GM12878 (cell line): Measurements from ENCODE around the gene PPIB. TPM values are rescaled to one million over a fixed set of nuclear protein-coding genes. Genes with fewer than 3 reads are reported as not detected.
A peak's percentile ranks its signal among the peaks of the same experiment; 100 is the strongest.

Experiments used
- ATF7 ChIP-seq: fragments of 450-650 bp; IDR thresholded peaks from 2 replicates; pipeline ENCODE4 v1.6.1; 2016; ENCODE audit warnings: low read depth, mild to moderate bottlenecking
- CREB1 ChIP-seq: IDR thresholded peaks from 2 replicates; pipeline ENCODE4 v1.6.1; 2012; ENCODE audit warnings: low read depth, mild to moderate bottlenecking, inconsistent platforms
- EP300 ChIP-seq, 2 experiments: fragments of 150-350 bp in 1 of 2; IDR thresholded peaks; 2 replicates each; pipeline ENCODE4 v1.6.1; 2011 to 2012; ENCODE audit warnings: low read depth in 2 of 2, low read length in 2 of 2, borderline replicate concordance in 1 of 2, improper control_type of control experiment in 1 of 2, inconsistent platforms in 1 of 2; ENCODE audit not compliant: control insufficient read depth in 1 of 2
- ESRRA ChIP-seq: IDR thresholded peaks from 2 replicates; pipeline ENCODE4 v1.6.1; 2012; ENCODE audit warnings: mild to moderate bottlenecking, low read length, improper control_type of control experiment
- MXI1 ChIP-seq: fragments of 150-350 bp; IDR thresholded peaks from 2 replicates; pipeline ENCODE4 v1.6.1; 2011; ENCODE audit warnings: low read depth, mild to moderate bottlenecking, inconsistent platforms, low read length, improper control_type of control experiment
- PBX3 ChIP-seq: IDR thresholded peaks from 2 replicates; pipeline ENCODE4 v1.6.1; 2011; ENCODE audit warnings: mild to moderate bottlenecking, low read depth, low read length, moderate library complexity; ENCODE audit not compliant: insufficient replicate concordance
- SMC3 ChIP-seq: IDR thresholded peaks from 2 replicates; pipeline ENCODE4 v1.6.1; 2011; ENCODE audit warnings: low read length, improper control_type of control experiment, borderline replicate concordance
- SPI1 ChIP-seq: IDR thresholded peaks from 2 replicates; pipeline ENCODE4 v1.6.1; 2011; ENCODE audit warnings: low read depth, mild to moderate bottlenecking, low read length, moderate library complexity, borderline replicate concordance; ENCODE audit not compliant: insufficient read depth
- SUZ12 ChIP-seq: fragments of 200-600 bp; sonication (generic); IDR thresholded peaks from one replicate; pipeline ENCODE4 v1.6.1; 2018; ENCODE audit warnings: antibody characterized with exemption, mild to moderate bottlenecking; ENCODE audit not compliant: unreplicated experiment
- WRNIP1 ChIP-seq: IDR thresholded peaks from 2 replicates; pipeline ENCODE4 v1.6.1; 2011; ENCODE audit warnings: low read depth, low read length, improper control_type of control experiment, borderline replicate concordance
- ZBTB40 ChIP-seq: fragments of 450-650 bp; IDR thresholded peaks from 2 replicates; pipeline ENCODE4 v1.6.1; 2016; ENCODE audit warnings: mild to moderate bottlenecking, moderate library complexity, borderline replicate concordance
- ZNF384 ChIP-seq: IDR thresholded peaks from 2 replicates; pipeline ENCODE4 v1.6.1; 2012; ENCODE audit warnings: low read depth, mild to moderate bottlenecking, low read length, improper control_type of control experiment, borderline replicate concordance
- polyA plus RNA-seq, 11 experiments: library from polyadenylated mRNA; depleted of rRNA in 4 of 11; unstranded in 6 of 11; stranded (reverse) in 5 of 11; fragments of >200 nt; fragmentation: Nextera tagmentation in 4 of 11; fragmentation: Illumina TruSeq in 1 of 11; extraction: Ambion mirVana in 4 of 11; extraction: Trizol in 1 of 11; gene quantifications; 1 replicate in 1 of 11; 2 replicates in 10 of 11; pipeline versions ENCODE4 v1.2.1 to v1.2.3, GENCODE V29; 2011 to 2016; ENCODE audit warnings: inconsistent platforms in 2 of 11, missing spikeins in 2 of 11, low read depth in 1 of 11
- total RNA-seq, 4 experiments: library from RNA; depleted of rRNA in 3 of 4; stranded (reverse); fragments of >200 nt in 3 of 4; fragmentation: Illumina TruSeq in 1 of 4; extraction: Trizol in 1 of 4; gene quantifications; 2 replicates each; pipeline versions ENCODE4 v1.2.1 to v1.2.3, GENCODE V29; 2013 to 2021

PPIB gene
- total and polyA plus RNA-seq, 10 of the 15 experiments (the other 5 are each of a cell fraction or from before 2014, with no cell fraction given) = 344 to 936 (median 508) TPM

GRCh38 chr15:64180235-64180824 is 17.5 kb upstream of the PPIB start (continued):
- TF ChIP-seq ZBTB40 (no peak), ESRRA (no peak), PBX3 (peak; percentile 57), SUZ12 (no peak), WRNIP1 (no peak), CREB1 (no peak), SPI1 (peak; percentile 11; the same call in 1 of the 2 replicates), ZNF384 (no peak), EP300 (IDR thresholded peaks at IDR 0.05; ENCODE audit: borderline replicate concordance in 1 of 2, control insufficient read depth in 1 of 2, low read depth in 2 of 2, low read length in 2 of 2) (no peak), MXI1 (no peak), SMC3 (no peak), ATF7 (peak; percentile 51; the same call in 1 of the 2 replicates)
